Muscle of arm (tissue), 12 donors: ENCODE results near the gene CLEC1A. TPM values are rescaled to one million over a fixed set of nuclear protein-coding genes. Genes with fewer than 3 reads are reported as not detected.
A peak's percentile ranks its signal among the peaks of the same experiment; 100 is the strongest.

Experiments
- DNase-seq: peaks from one replicate; pipeline ENCODE4 v3.0.0-alpha.2; 2013
- polyA plus RNA-seq, 12 donors: library from polyadenylated mRNA; unstranded; fragments of 120-200 nt; gene quantifications; one replicate each; pipeline ENCODE4 v1.2.1, GENCODE V29; 2013; ENCODE audit not compliant: insufficient read length in 12 of 12

Gene CLEC1A
- polyA plus RNA-seq, 12 donors: 1.9 to 5.3 (median 3.3) TPM; not detected in 2

DNA sequence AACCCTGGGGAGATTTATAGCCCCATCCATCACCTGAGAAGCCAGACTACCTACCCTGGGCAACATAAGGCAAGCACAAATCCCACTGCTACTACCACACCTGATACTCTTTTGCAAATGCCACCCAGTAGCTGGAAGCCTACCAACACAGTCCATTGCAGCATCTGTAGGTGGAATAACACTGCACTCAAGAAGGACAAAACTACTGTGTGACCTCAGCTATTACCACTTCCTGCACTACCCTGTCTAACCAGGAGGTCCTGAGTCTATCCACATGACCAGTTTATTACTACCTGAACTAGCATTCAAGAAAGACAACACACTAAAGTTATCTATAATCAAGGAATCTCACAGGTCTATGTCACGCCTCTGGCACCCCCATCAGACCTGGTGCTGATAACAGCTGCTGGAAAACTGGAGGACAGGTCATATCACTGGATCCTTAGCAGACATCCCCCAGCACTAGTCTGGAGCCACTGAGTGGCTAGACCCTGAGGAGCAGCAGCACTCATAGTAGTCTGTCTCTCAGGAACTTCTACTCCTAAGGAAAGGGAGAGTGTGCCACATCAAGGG, 2.9 kb upstream of the CLEC1A start:
- DNase-seq: no peak

- DNase-seq: peak; percentile 76
Observed at GRCh38 chr12:10101042-10101579, 2.3 kb upstream of the CLEC1A start.

GRCh38 chr12:10097521-10097920, 1.3 kb downstream of the CLEC1A start:
- no peak for DNase-seq

- no peak for DNase-seq
Observed at GRCh38 chr12:10095971-10096370, 2.8 kb downstream of the CLEC1A start.

DNA sequence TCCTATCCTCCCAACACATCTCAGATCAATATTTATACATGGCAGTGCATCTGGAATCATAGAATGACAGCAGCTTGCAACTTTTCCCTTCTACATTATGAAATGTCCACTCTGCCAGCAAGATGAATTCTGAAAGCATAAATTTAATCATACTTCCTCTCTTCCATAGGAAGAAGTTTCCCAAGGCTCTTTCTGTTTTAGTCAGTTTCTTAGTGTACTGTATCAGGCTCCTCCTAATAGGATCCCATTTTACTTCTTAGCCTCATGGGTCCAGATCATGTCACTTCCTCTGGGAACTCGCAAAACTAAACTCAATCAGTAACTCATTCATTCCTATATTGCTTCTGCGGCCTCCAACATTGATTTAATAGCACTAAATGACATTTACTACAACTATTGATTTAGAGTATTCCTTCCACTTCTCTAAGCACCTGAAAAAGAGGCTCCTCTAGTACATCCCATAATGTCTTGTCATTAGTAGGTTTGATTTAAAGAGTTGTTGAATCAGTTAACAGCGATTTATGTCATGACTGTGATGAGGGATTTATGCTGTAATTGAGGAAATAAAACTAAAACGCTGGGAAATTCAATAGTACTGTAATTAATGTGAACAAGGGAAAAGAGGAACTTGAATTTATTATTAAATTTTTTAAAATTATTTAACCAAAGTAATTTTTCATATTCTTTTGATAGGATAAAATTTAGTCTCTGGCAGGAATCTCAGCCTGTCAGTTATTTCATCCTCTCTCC, 4.0 kb downstream of the CLEC1A start:
- DNase-seq: no peak

GRCh38 chr12:10088955-10089900, 9.6 kb downstream of the CLEC1A start:
- DNase-seq: no peak

DNA sequence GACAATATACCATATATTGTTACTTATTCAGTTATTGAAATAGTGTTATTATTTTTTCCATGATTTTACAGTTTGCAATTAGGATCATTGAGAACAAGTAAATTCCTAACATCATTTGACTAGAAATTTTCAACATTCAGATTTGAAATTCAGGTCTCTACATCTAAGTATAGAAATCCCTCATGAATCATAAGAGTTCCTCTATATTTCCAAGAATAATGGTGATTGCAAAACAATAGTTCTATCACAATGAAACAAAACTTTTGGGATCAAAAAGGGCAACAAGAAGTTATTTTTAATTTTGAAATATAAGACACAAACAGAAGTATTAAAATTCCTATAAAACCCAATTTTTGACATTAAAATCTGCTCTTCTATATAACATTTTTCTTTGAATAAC, 10.8 kb downstream of the CLEC1A start:
- DNase-seq: no peak

DNA sequence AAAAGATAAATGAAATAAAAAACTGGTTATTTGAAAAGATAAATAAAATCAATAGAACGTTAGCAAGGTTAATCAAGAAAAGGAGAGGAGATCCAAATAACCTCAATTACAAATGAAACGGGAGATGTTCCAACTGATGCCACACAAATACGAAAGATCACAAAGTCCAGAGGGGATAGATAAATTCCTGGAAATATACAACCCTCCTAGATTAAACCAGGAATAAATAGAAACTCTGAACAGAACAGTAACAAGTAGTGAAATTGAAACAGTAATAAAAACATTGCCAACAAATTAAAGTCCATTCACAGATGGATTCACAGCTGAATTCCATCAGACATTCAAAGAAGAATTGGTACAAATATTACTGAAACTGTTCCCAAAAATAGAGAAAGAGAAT, 12.4 kb downstream of the CLEC1A start:
- DNase-seq: no peak

DNA sequence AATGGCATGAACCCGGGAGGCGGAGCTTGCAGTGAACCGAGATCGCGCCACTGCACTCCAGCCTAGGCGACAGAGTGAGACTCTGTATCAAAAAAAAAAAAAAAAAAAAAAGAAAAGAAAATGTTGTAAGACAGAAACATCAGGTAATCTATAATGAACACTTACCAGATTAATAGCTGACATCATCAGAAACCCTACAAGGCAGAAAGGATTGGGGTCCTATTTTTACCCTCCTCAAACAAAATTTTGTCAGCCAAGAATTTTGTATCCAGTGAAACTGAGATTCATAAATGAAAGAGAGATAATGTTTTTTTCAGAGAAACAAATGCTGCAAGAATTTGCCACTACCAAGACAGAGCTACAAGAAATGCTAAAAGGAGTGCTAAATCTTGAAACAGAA, 14.1 kb downstream of the CLEC1A start:
- DNase-seq: no peak

- DNase-seq: no peak
Observed at GRCh38 chr12:10082117-10082874, 16.5 kb downstream of the CLEC1A start.

DNA sequence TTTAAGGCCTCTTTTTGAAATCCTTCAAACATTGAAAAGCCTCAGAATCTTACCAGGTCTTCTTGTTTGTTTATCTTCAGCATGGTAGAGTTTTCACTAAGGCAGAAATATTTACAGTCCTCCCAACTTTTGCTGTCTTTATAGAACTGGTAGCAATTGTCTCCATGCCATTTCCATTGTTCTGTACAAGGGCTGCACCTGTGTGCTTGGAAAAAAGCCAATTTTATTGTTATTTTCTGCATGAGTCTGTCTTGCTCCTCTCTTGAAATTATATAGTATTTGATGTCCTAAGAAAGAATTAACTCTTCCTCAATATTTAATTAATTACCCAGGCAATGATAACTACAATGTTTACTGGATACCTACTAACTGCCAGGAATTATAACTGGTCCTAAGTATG, 23.3 kb downstream of the CLEC1A start:
- no peak for DNase-seq

- DNase-seq: no peak
Observed at GRCh38 chr12:10073261-10073660, 25.5 kb downstream of the CLEC1A start.

DNA sequence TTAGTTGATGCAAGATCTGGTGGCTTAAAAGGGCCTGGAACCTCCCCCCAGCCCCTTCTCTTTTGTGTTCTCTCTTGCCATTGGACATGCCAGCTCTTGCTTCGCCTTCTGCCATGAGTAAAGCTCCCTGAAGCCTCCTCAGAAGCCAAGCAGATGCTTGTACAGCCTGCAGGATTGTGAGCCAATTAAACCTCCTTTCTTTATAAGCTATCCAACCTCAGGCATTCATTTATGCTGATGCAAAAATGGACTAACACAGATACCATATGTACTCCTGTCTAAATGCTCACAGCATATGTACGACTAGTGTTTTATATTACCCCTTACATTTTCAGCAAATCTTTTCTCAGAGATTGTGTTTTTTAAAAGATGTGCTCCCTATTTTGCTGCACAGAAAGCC, 26.7 kb downstream of the CLEC1A start:
- DNase-seq: no peak

DNA sequence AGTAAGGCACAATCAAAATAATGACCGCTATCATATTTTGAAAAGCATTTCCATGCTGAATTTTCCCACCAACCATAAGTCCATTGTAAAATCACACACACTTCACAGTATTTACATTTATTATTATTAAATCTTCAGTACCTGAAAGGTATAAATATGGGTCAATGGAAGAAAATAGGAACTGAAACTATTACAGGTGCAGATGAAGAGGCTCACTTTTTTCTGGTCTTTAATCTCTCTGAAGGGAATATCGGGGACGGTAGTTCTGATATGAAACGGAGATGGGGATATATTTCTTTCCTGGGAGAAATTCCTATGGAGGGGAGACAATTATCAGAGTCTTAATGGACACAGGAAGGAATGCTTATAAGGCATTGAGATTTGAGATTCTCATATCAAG, 28.4 kb downstream of the CLEC1A start:
- DNase-seq: no peak

DNA sequence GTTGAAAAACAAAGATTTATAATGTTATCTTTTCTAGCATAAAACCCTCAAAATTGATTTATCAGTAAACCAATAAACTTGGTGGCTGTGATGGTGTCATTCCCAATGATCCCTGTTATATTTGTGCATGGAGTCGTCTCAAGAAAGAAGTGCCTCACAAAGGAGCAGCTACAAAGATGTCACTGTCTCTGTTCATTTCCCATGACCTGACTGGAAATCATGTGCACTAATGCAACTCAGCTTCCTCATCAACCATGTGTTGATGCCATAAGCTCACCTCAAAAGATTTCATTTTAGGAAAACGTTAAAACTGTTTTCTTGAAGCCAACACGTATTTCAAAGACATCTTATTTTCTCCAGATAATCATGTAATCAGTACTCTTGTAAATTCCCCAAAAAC, 28.8 kb downstream of the CLEC1A start:
- DNase-seq: no peak

DNA sequence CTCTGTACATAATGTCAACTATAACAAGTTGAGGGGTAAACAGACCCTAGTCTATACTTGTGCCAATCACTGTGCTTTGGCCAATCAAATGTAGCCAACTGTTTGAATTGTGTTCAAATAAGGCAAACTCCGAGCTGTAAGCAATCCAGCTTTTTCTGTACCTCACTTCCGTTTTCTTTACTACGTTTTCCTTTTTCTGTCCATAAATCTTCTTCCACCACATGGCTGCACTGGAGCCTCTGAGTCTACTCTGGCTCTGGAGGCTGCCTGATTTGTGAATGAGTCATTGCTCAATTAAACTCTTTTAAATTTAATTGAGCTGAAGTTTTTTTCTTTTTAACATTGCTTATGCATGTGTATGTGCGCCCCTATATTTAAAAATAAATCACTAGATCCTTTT, 29.7 kb downstream of the CLEC1A start:
- peak; percentile 12 for DNase-seq

DNA sequence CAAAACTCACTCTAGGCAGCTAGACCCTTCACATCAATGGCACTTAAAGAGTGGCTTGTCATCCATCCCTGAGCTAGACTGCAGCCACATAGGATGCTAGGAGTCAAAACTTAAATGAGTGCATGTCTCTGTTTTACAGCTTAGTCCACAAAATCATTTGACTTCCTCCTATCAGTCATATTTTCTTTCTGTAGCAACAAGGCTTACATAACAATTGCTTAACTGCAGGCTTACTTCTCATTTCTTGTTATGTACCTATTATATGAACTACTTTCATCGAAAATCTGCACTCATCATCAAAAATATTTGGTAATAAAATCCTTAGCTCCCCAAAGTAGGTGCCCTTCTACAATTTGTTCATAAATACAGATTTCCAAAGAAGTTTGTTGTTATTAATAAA, 30.1 kb downstream of the CLEC1A start:
- no peak for DNase-seq

- DNase-seq: no peak
Observed at GRCh38 chr12:10067942-10068341, 30.8 kb downstream of the CLEC1A start.

DNA sequence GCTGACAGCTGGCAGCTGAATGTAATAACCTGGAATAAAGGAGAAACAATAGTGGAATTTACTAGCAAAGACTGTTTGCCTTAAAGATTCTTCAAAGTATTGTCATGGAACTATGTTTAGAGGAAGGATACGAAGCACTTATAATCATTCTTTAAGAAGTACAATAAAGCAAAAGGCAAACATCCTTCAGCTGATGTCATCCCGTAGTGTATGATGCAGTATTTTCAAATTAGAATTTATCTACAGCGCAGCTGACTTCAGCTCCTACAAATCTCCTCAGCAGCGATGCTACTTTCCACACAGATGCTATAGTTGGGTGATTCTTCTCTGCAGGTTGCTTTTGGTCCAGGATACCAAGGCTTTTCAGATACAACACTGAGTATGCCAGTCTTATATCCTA, 31.5 kb downstream of the CLEC1A start:
- no peak for DNase-seq

- DNase-seq: no peak
Observed at GRCh38 chr12:10065241-10065640, 33.5 kb downstream of the CLEC1A start.

- no peak for DNase-seq
Observed at GRCh38 chr12:10058387-10058786, 40.4 kb downstream of the CLEC1A start.
